MM.1S (cell line): ENCODE results near the gene RGS18.

Source experiments
- CTCF ChIP-seq: fragments of 300-600 bp; sonication (generic); IDR thresholded peaks from 2 replicates; pipeline ENCODE4 v1.5.1; 2016; ENCODE audit warnings: antibody characterized with exemption, low read length, mixed read lengths
- EZH2phosphoT487 ChIP-seq: fragments of 300-600 bp; sonication (generic); IDR thresholded peaks from 2 replicates; pipeline ENCODE4 v1.6.1; 2018; ENCODE audit warnings: antibody characterized with exemption, low read length

- TF ChIP-seq CTCF (no peak), EZH2phosphoT487 (no peak)
Observed at GRCh38 chr1:192122668-192123067, 35.6 kb upstream of the RGS18 start.
